SK-N-SH (cell line): ENCODE measurements around the gene TCF23.
"Not testable (repeated sequence)": the region's sequence is repeated elsewhere in the genome, so short reads cannot be mapped to it uniquely, and the experiment has no call there.

Experiments used
- EP300 ChIP-seq, 2 experiments: IDR thresholded peaks; 2 replicates each; pipeline versions ENCODE4 v1.4.0 to v1.6.1; 2012; ENCODE audit warnings: borderline replicate concordance in 1 of 2, low read depth in 1 of 2, low read length in 1 of 2
- EZH2phosphoT487 ChIP-seq: fragments of 200-600 bp; sonication (generic); IDR thresholded peaks from 2 replicates; pipeline ENCODE4 v1.6.1; 2017; ENCODE audit warnings: low read depth, mixed run types, mild to moderate bottlenecking, antibody characterized with exemption, moderate library complexity, borderline replicate concordance
- JUND ChIP-seq: IDR thresholded peaks from 2 replicates; pipeline ENCODE4 v1.4.0; 2012
- POLR2AphosphoS5 ChIP-seq: IDR thresholded peaks from 2 replicates; pipeline ENCODE4 v1.6.1; 2012; ENCODE audit warnings: low read depth, low read length
- RXRA ChIP-seq: IDR thresholded peaks from 2 replicates; pipeline ENCODE4 v1.4.0; 2012; ENCODE audit warnings: low read depth, mild to moderate bottlenecking, borderline replicate concordance
- TCF12 ChIP-seq: IDR thresholded peaks from 2 replicates; pipeline ENCODE4 v1.4.0; 2012
- TEAD4 ChIP-seq: IDR thresholded peaks from 2 replicates; pipeline ENCODE4 v1.4.0; 2012; ENCODE audit warnings: mild to moderate bottlenecking, borderline replicate concordance; ENCODE audit not compliant: insufficient read depth
- YY1 ChIP-seq: IDR thresholded peaks from 2 replicates; pipeline ENCODE4 v1.4.0; 2012; ENCODE audit warnings: low read depth, mild to moderate bottlenecking
- TF ChIP-seq, protein P1 (sequence below): IDR thresholded peaks from 2 replicates; pipeline ENCODE4 v1.4.0; 2012; ENCODE audit warnings: low read depth
- TF ChIP-seq, protein P2 (sequence below): fragments of 200-600 bp; sonication (generic); IDR thresholded peaks from 2 replicates; pipeline ENCODE4 v1.6.1; 2017; ENCODE audit warnings: antibody characterized with exemption, mild to moderate bottlenecking, moderate library complexity
- TF ChIP-seq, protein P3 (sequence below): IDR thresholded peaks from 2 replicates; pipeline ENCODE4 v1.6.1; 2012; ENCODE audit warnings: mild to moderate bottlenecking, low read depth, low read length, moderate library complexity

DNA sequence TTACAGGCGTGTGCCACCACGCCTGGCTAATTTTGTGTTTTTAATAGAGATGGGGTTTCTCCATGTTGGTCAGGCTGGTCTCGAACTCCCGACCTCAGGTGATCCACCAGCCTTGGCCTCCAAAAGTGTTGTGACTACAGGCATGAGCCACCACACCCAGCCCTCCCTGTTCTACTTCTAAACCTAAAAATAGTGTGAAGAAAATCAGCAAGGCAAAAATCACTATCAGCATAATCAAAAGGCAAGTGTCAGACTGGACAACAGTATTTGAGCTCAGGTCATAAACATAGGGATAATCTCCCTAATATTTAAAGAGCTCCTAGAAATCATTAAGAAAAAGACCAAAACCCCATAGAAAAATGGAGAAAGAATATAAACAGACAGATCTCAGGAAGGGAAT lies 27.0 kb downstream of the TCF23 start:
- not testable (repeated sequence) for TF ChIP-seq EZH2phosphoT487; EP300 (IDR thresholded peaks at IDR 0.05; ENCODE audit: borderline replicate concordance in 1 of 2, low read depth in 1 of 2, low read length in 1 of 2); TCF12; RXRA; JUND; YY1; POLR2AphosphoS5; TEAD4
- TF ChIP-seq, protein P1, sequence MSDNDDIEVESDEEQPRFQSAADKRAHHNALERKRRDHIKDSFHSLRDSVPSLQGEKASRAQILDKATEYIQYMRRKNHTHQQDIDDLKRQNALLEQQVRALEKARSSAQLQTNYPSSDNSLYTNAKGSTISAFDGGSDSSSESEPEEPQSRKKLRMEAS = not testable (repeated sequence)
- TF ChIP-seq, protein P2, sequence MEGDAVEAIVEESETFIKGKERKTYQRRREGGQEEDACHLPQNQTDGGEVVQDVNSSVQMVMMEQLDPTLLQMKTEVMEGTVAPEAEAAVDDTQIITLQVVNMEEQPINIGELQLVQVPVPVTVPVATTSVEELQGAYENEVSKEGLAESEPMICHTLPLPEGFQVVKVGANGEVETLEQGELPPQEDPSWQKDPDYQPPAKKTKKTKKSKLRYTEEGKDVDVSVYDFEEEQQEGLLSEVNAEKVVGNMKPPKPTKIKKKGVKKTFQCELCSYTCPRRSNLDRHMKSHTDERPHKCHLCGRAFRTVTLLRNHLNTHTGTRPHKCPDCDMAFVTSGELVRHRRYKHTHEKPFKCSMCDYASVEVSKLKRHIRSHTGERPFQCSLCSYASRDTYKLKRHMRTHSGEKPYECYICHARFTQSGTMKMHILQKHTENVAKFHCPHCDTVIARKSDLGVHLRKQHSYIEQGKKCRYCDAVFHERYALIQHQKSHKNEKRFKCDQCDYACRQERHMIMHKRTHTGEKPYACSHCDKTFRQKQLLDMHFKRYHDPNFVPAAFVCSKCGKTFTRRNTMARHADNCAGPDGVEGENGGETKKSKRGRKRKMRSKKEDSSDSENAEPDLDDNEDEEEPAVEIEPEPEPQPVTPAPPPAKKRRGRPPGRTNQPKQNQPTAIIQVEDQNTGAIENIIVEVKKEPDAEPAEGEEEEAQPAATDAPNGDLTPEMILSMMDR = not testable (repeated sequence)
- TF ChIP-seq, protein P3, sequence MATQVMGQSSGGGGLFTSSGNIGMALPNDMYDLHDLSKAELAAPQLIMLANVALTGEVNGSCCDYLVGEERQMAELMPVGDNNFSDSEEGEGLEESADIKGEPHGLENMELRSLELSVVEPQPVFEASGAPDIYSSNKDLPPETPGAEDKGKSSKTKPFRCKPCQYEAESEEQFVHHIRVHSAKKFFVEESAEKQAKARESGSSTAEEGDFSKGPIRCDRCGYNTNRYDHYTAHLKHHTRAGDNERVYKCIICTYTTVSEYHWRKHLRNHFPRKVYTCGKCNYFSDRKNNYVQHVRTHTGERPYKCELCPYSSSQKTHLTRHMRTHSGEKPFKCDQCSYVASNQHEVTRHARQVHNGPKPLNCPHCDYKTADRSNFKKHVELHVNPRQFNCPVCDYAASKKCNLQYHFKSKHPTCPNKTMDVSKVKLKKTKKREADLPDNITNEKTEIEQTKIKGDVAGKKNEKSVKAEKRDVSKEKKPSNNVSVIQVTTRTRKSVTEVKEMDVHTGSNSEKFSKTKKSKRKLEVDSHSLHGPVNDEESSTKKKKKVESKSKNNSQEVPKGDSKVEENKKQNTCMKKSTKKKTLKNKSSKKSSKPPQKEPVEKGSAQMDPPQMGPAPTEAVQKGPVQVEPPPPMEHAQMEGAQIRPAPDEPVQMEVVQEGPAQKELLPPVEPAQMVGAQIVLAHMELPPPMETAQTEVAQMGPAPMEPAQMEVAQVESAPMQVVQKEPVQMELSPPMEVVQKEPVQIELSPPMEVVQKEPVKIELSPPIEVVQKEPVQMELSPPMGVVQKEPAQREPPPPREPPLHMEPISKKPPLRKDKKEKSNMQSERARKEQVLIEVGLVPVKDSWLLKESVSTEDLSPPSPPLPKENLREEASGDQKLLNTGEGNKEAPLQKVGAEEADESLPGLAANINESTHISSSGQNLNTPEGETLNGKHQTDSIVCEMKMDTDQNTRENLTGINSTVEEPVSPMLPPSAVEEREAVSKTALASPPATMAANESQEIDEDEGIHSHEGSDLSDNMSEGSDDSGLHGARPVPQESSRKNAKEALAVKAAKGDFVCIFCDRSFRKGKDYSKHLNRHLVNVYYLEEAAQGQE = not testable (repeated sequence)
